HG02759 (cell line): ENCODE measurements around the gene BTBD2.

ENCODE experiments used
- ATAC-seq: cut with Tn5 transposase; IDR thresholded peaks from one replicate; pipeline ENCODE4 v1.9.1; 2021; ENCODE audit warnings: mild to moderate bottlenecking, moderate library complexity; ENCODE audit not compliant: unreplicated experiment

BTBD2 gene

GRCh38 chr19:2015608-2015950 lies at the start of gene BTBD2:
Gene BTBD2 (minus strand): TSS chr19:2015714. CDS start chr19:2015703, 11 bp downstream.
- ATAC-seq = no peak

GRCh38 chr19:2064788-2065524 lies 49.4 kb upstream of the BTBD2 start:
- no peak for ATAC-seq

GRCh38 chr19:2064395-2064787 lies 48.9 kb upstream of the BTBD2 start:
- ATAC-seq = no peak

- ATAC-seq = no peak
Measured at GRCh38 chr19:2063824-2064223, 48.3 kb upstream of the BTBD2 start.

GRCh38 chr19:2062770-2063169 lies 47.3 kb upstream of the BTBD2 start:
- no peak for ATAC-seq

- no peak for ATAC-seq
Measured at GRCh38 chr19:2062389-2062729, 46.8 kb upstream of the BTBD2 start.

- peak; percentile 88 for ATAC-seq
Measured at GRCh38 chr19:2061495-2062388, 46.2 kb upstream of the BTBD2 start.

GRCh38 chr19:2060884-2061494 lies 45.5 kb upstream of the BTBD2 start:
- peak; percentile 30 for ATAC-seq

- no peak for ATAC-seq
Measured at GRCh38 chr19:2059422-2060201, 44.1 kb upstream of the BTBD2 start.

GRCh38 chr19:2058570-2059421 lies 43.3 kb upstream of the BTBD2 start:
- no peak for ATAC-seq

- no peak for ATAC-seq
Measured at GRCh38 chr19:2057484-2058469, 42.3 kb upstream of the BTBD2 start.

- ATAC-seq = no peak
Measured at GRCh38 chr19:2056837-2057192, 41.3 kb upstream of the BTBD2 start.

GRCh38 chr19:2055931-2056836 lies 40.7 kb upstream of the BTBD2 start:
- ATAC-seq = no peak

GRCh38 chr19:2054763-2055162 lies 39.2 kb upstream of the BTBD2 start:
- ATAC-seq = no peak

- no peak for ATAC-seq
Measured at GRCh38 chr19:2053601-2054389, 38.3 kb upstream of the BTBD2 start.

GRCh38 chr19:2051773-2052704 lies 36.5 kb upstream of the BTBD2 start:
- ATAC-seq = no peak
